Lower leg skin (tissue), 3 donors: ENCODE measurements around the gene IL17B.

ENCODE experiments used
- CTCF ChIP-seq, 3 donors: fragments of 450-650 bp; IDR thresholded peaks; one replicate each; pipeline ENCODE4 v1.5.1; 2016; ENCODE audit warnings: antibody characterized with exemption in 3 of 3, mild to moderate bottlenecking in 3 of 3, moderate library complexity in 2 of 3
- POLR2A ChIP-seq, 2 donors: fragments of 450-650 bp; IDR thresholded peaks; one replicate each; pipeline ENCODE4 v1.6.1; 2016 to 2017; ENCODE audit warnings: antibody characterized with exemption in 2 of 2, mild to moderate bottlenecking in 1 of 2, moderate library complexity in 1 of 2

GRCh38 chr5:149362541-149362940, 16.6 kb downstream of the IL17B start:
- TF ChIP-seq CTCF (IDR thresholded peaks at IDR 0.05) (no peak), POLR2A (IDR thresholded peaks at IDR 0.05) (no peak)
